Mesenchymal stem cell (in vitro differentiated cells and primary cell): Measurements from ENCODE around the gene USP12.

ENCODE experiments used
- DNase-seq: peaks from one replicate; pipeline ENCODE4 v3.0.0-alpha.2; 2013
- H2AFZ ChIP-seq: one replicate; pipeline ENCODE4 v1.6.1; 2013; ENCODE audit warnings: low read depth, mild to moderate bottlenecking, control low read depth, inconsistent platforms, low read length, moderate library complexity
- H2AK5ac ChIP-seq: 2 replicates; pipeline ENCODE4 v1.6.1; 2013; ENCODE audit warnings: low read length, moderate library complexity, mild to moderate bottlenecking, inconsistent platforms; ENCODE audit not compliant: severe bottlenecking
- H2BK120ac ChIP-seq: one replicate; pipeline ENCODE4 v1.6.1; 2013; ENCODE audit warnings: low read depth, mild to moderate bottlenecking, inconsistent platforms, low read length, moderate library complexity
- H2BK12ac ChIP-seq, 2 experiments: one replicate each; pipeline ENCODE4 v1.6.1; 2013; ENCODE audit warnings: inconsistent platforms in 2 of 2, low read length in 2 of 2, mild to moderate bottlenecking in 2 of 2, moderate library complexity in 2 of 2, control low read depth in 1 of 2
- H2BK15ac ChIP-seq: one replicate; pipeline ENCODE4 v1.6.1; 2013; ENCODE audit warnings: mild to moderate bottlenecking, low read depth, inconsistent platforms; ENCODE audit not compliant: poor library complexity, severe bottlenecking
- H2BK5ac ChIP-seq: 2 replicates; pipeline ENCODE4 v1.6.1; 2013; ENCODE audit warnings: low read depth, mild to moderate bottlenecking, low read length, control low read depth, inconsistent platforms; ENCODE audit not compliant: poor library complexity, severe bottlenecking
- H3K14ac ChIP-seq, 2 experiments: one replicate each; pipeline ENCODE4 v1.6.1; 2013; ENCODE audit warnings: inconsistent platforms in 2 of 2, low read length in 2 of 2, control low read depth in 1 of 2, mild to moderate bottlenecking in 1 of 2, moderate library complexity in 1 of 2
- H3K18ac ChIP-seq, 2 experiments: one replicate each; pipeline ENCODE4 v1.6.1; 2013; ENCODE audit warnings: inconsistent platforms in 2 of 2, low read length in 2 of 2, control low read depth in 1 of 2, low read depth in 1 of 2, mild to moderate bottlenecking in 1 of 2
- H3K23ac ChIP-seq, 2 experiments: one replicate each; pipeline ENCODE4 v1.6.1; 2013; ENCODE audit warnings: inconsistent platforms in 2 of 2, low read length in 2 of 2, mild to moderate bottlenecking in 2 of 2, moderate library complexity in 2 of 2, control low read depth in 1 of 2
- H3K27ac ChIP-seq: 2 replicates; pipeline ENCODE4 v1.5.1; 2013; ENCODE audit warnings: mild to moderate bottlenecking, moderate library complexity, low read length, control low read depth, inconsistent platforms; ENCODE audit not compliant: poor library complexity, severe bottlenecking
- H3K27me3 ChIP-seq, 2 experiments: 2 replicates each; pipeline versions ENCODE4 v1.6.1 to v1.7.0; 2013; ENCODE audit warnings: low read length in 2 of 2, mild to moderate bottlenecking in 2 of 2, moderate library complexity in 2 of 2, control low read depth in 1 of 2, inconsistent platforms in 1 of 2; ENCODE audit not compliant: control insufficient read depth in 1 of 2, insufficient read depth in 1 of 2
- H3K36me3 ChIP-seq, 2 experiments: 2 replicates each; pipeline versions ENCODE4 v1.6.1 to v1.7.0; 2013; ENCODE audit warnings: low read length in 2 of 2, control low read depth in 1 of 2, inconsistent platforms in 1 of 2, low read depth in 1 of 2, mild to moderate bottlenecking in 1 of 2; ENCODE audit not compliant: insufficient read depth in 2 of 2, control insufficient read depth in 1 of 2
- H3K4ac ChIP-seq, 2 experiments: one replicate each; pipeline ENCODE4 v1.6.1; 2013; ENCODE audit warnings: inconsistent platforms in 2 of 2, low read length in 2 of 2, mild to moderate bottlenecking in 2 of 2, moderate library complexity in 2 of 2, control low read depth in 1 of 2, low read depth in 1 of 2
- H3K4me1 ChIP-seq: 2 replicates; pipeline ENCODE4 v1.6.1; 2013; ENCODE audit warnings: low read depth, low read length, control low read depth; ENCODE audit not compliant: control insufficient read depth, insufficient read depth
- H3K4me2 ChIP-seq: 2 replicates; pipeline ENCODE4 v1.6.1; 2013; ENCODE audit warnings: low read length, mild to moderate bottlenecking, inconsistent platforms; ENCODE audit not compliant: poor library complexity, severe bottlenecking
- H3K4me3 ChIP-seq, 2 experiments: 2 replicates each; pipeline versions ENCODE4 v1.5.1 to v1.7.0; 2013; ENCODE audit warnings: low read length in 2 of 2, mild to moderate bottlenecking in 2 of 2, control low read depth in 1 of 2, low read depth in 1 of 2; ENCODE audit not compliant: insufficient read depth in 1 of 2
- H3K79me1 ChIP-seq: replicated peaks from 2 replicates; pipeline ENCODE4 v1.6.1; 2013; ENCODE audit warnings: mild to moderate bottlenecking, control low read depth, low read length, inconsistent platforms; ENCODE audit not compliant: poor library complexity, severe bottlenecking
- H3K9ac ChIP-seq: 2 replicates; pipeline ENCODE4 v1.7.0; 2013; ENCODE audit warnings: mild to moderate bottlenecking, low read length, moderate library complexity
- H3K9me3 ChIP-seq: 2 replicates; pipeline ENCODE4 v1.7.0; 2013; ENCODE audit warnings: mild to moderate bottlenecking, low read length; ENCODE audit not compliant: control insufficient read depth
- H4K8ac ChIP-seq: one replicate; pipeline ENCODE4 v1.6.1; 2013; ENCODE audit warnings: inconsistent platforms, mild to moderate bottlenecking, low read length, moderate library complexity
- H4K91ac ChIP-seq: one replicate; pipeline ENCODE4 v1.6.1; 2013; ENCODE audit warnings: mild to moderate bottlenecking, low read length, inconsistent platforms
- WGBS: methylation state at CpG from one replicate; pipeline ENCODE4 v1.1.7; 2013; ENCODE audit warnings: mixed read lengths; 5-methylcytosine and 5-hydroxymethylcytosine counted together

USP12 gene

GRCh38 chr13:27112006-27112405, 59.6 kb downstream of the USP12 start:
- no peak overlapping the region for H3K9ac ChIP-seq
- no peak overlapping the region for H3K4me3 ChIP-seq
- H3K27me3 ChIP-seq = no peaks in the 10 kb centered on the region
- no peak overlapping the region for H2BK120ac ChIP-seq
- no peak overlapping the region for H3K23ac ChIP-seq
- peaks cover 2% of the 10 kb centered on the region for H3K4me1 ChIP-seq
- H2AFZ ChIP-seq = no peak overlapping the region
- H3K79me1 ChIP-seq = peaks cover 21% of the 10 kb centered on the region
- no peak overlapping the region for H2BK15ac ChIP-seq
- no peak overlapping the region for H4K91ac ChIP-seq
- H3K4ac ChIP-seq = no peak overlapping the region
- H2BK12ac ChIP-seq = no peak overlapping the region
- no peak overlapping the region for H2BK5ac ChIP-seq
- H3K9me3 ChIP-seq = no peaks in the 10 kb centered on the region
- no peak overlapping the region for H3K27ac ChIP-seq
- H2AK5ac ChIP-seq = no peak overlapping the region
- H3K4me2 ChIP-seq = no peak overlapping the region
- H4K8ac ChIP-seq = no peak overlapping the region
- H3K18ac ChIP-seq = no peak overlapping the region
- peaks cover 0 to 33% of the 10 kb centered on the region in 2 experiments for H3K36me3 ChIP-seq
- H3K14ac ChIP-seq = no peak overlapping the region
- no peak for DNase-seq

DNA sequence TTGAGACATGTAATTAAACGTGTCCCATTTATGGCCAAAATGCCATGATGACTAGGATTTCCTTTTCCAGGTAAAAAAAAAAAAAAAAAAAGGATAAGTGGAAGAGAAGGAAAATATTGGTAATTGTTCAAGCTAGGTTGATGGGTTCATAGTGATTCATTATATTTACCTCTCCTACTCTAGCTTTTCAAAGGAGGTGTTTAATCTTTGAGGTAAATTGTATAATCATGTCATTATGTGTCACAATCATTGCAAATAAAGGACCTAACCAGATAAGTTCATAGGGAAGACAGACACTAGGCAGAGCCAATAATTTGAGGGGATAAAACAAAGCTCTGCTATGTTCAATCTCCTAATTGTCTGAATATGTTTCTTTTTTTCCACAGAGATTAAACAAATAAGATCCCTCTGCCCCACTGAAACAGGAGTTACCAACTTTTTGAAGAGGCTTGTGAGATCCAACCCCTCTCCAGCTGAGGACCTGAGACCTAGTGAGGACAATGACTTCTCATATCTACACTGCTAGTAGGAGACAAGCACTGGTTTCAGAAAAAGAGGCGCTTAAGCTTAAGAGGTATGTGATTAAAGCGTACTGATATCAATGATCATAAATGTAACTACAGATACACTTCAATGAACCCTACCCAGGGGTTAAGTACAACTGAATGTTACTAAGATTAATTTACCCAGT, 61.4 kb downstream of the USP12 start:
- no peak overlapping the region for H3K9ac ChIP-seq
- H2BK5ac ChIP-seq = no peak overlapping the region
- no peak overlapping the region for H3K27ac ChIP-seq
- H2BK120ac ChIP-seq = no peak overlapping the region
- H3K4me1 ChIP-seq = no peaks in the 10 kb centered on the region
- H4K8ac ChIP-seq = no peak overlapping the region
- H3K4ac ChIP-seq = no peak overlapping the region
- H2BK12ac ChIP-seq = no peak overlapping the region
- no peak overlapping the region for H3K14ac ChIP-seq
- no peak overlapping the region for H2AFZ ChIP-seq
- H3K23ac ChIP-seq = no peak overlapping the region
- H3K9me3 ChIP-seq = no peaks in the 10 kb centered on the region
- no peak overlapping the region for H3K4me2 ChIP-seq
- DNase-seq = no peak
- H4K91ac ChIP-seq = no peak overlapping the region
- 100% methylated on average over 1 of the region's 3 CpGs for WGBS
- H2BK15ac ChIP-seq = no peak overlapping the region
- H3K79me1 ChIP-seq = peaks cover 18% of the 10 kb centered on the region
- peaks cover 0 to 31% of the 10 kb centered on the region in 2 experiments for H3K36me3 ChIP-seq
- H3K18ac ChIP-seq = no peak overlapping the region
- no peak overlapping the region for H2AK5ac ChIP-seq
- no peak overlapping the region for H3K4me3 ChIP-seq
- no peaks in the 10 kb centered on the region for H3K27me3 ChIP-seq

DNA sequence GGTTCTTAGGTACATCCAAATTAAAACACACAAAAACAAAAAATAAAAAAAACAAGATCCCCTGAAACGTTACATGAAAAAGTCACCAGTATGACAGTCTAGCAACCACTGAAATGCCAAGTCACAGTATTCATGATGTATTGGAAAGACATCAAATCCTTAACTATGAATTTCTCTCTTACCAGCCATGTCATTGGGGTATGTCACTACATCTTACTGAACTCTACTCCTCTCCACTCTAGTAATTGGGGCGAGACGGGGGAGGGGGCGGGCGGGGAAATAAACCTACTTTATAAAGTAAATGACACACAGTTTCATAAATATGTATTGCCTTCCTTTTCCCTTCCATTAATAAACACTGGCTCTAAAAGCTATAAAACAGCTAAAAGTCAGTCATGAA, 65.5 kb downstream of the USP12 start:
- no peak for DNase-seq
- H3K9me3 ChIP-seq = no peaks in the 10 kb centered on the region
- H3K23ac ChIP-seq = no peak overlapping the region
- no peak overlapping the region for H2BK12ac ChIP-seq
- no peak overlapping the region for H2BK15ac ChIP-seq
- H3K14ac ChIP-seq = no peak overlapping the region
- no peak overlapping the region for H4K8ac ChIP-seq
- H2AK5ac ChIP-seq = no peak overlapping the region
- no peak overlapping the region for H3K27ac ChIP-seq
- no peak overlapping the region for H2BK120ac ChIP-seq
- H3K18ac ChIP-seq = no peak overlapping the region
- H3K9ac ChIP-seq = no peak overlapping the region
- H3K36me3 ChIP-seq = peaks cover 0 to 37% of the 10 kb centered on the region in 2 experiments
- no peak overlapping the region for H3K4ac ChIP-seq
- no peak overlapping the region for H2BK5ac ChIP-seq
- no peak overlapping the region for H2AFZ ChIP-seq
- peaks cover 17% of the 10 kb centered on the region for H3K79me1 ChIP-seq
- WGBS = 96% methylated on average over 5 of the region's 5 CpGs
- no peak overlapping the region for H3K4me2 ChIP-seq
- no peak overlapping the region for H3K4me3 ChIP-seq
- H3K4me1 ChIP-seq = no peaks in the 10 kb centered on the region
- no peak overlapping the region for H4K91ac ChIP-seq
- H3K27me3 ChIP-seq = no peaks in the 10 kb centered on the region

- Histone ChIP-seq H2BK15ac (no peak overlapping the region), H2AK5ac (no peak overlapping the region), H3K4me1 (no peaks in the 10 kb centered on the region), H3K4me3 (no peak overlapping the region), H2BK120ac (no peak overlapping the region), H3K4ac (no peak overlapping the region), H4K8ac (no peak overlapping the region), H2BK12ac (no peak overlapping the region), H2BK5ac (no peak overlapping the region), H3K23ac (no peak overlapping the region), H3K14ac (no peak overlapping the region), H3K79me1 (peaks cover 24% of the 10 kb centered on the region), H3K9me3 (no peaks in the 10 kb centered on the region), H2AFZ (no peak overlapping the region), H3K36me3 (peaks cover 3 to 52% of the 10 kb centered on the region in 2 experiments), H4K91ac (no peak overlapping the region), H3K4me2 (no peak overlapping the region), H3K9ac (no peak overlapping the region), H3K18ac (no peak overlapping the region), H3K27ac (no peak overlapping the region), H3K27me3 (no peaks in the 10 kb centered on the region)
- WGBS = 70% methylated on average over 4 of the region's 4 CpGs
- no peak for DNase-seq
These were observed 67.0 kb downstream of the USP12 start for GRCh38 chr13:27104606-27105005.
